ENCODE data around the gene GEMIN5. TPM values are rescaled to one million over a fixed set of nuclear protein-coding genes. Genes with fewer than 3 reads are reported as not detected.
"Not testable (repeated sequence)": the region's sequence is repeated elsewhere in the genome, so short reads cannot be mapped to it uniquely, and the experiment has no call there.

GEMIN5 gene
- polyA plus RNA-seq, 3 donors = 20.6 to 21.8 (median 21.0) TPM

GRCh38 chr5:154948313-154948712 is 10.3 kb upstream of the GEMIN5 start:
- DNase-seq = no peak

- DNase-seq = no peak
Measured at GRCh38 chr5:154947778-154948177, 9.8 kb upstream of the GEMIN5 start.

GRCh38 chr5:154945695-154946301 is 7.8 kb upstream of the GEMIN5 start:
- no peak for DNase-seq

GRCh38 chr5:154944716-154945115 is 6.7 kb upstream of the GEMIN5 start:
- DNase-seq = no peak

GRCh38 chr5:154943527-154943926 is 5.5 kb upstream of the GEMIN5 start:
- DNase-seq = no peak

- DNase-seq = peak; percentile 94
Measured at GRCh38 chr5:154940772-154941620, 3.0 kb upstream of the GEMIN5 start, which contains the start of gene MRPL22. Gene MRPL22 (plus strand): TSS chr5:154941073. CDS start chr5:154941111, 38 bp downstream.

- no peak for DNase-seq
Measured at GRCh38 chr5:154940375-154940771, 2.4 kb upstream of the GEMIN5 start.

- not testable (repeated sequence) for DNase-seq
Measured at GRCh38 chr5:154939387-154939786, 1.4 kb upstream of the GEMIN5 start.

GRCh38 chr5:154937186-154937717 is 759 bp downstream of the GEMIN5 start:
- no peak for DNase-seq

- no peak for DNase-seq
Measured at GRCh38 chr5:154934881-154935280, 3.1 kb downstream of the GEMIN5 start.

- no peak for DNase-seq
Measured at GRCh38 chr5:154933537-154933936, 4.5 kb downstream of the GEMIN5 start.

GRCh38 chr5:154923441-154924430 is 14.3 kb downstream of the GEMIN5 start:
- DNase-seq = no peak

GRCh38 chr5:154917757-154918156 is 20.3 kb downstream of the GEMIN5 start:
- no peak for DNase-seq

GRCh38 chr5:154916874-154917273 is 21.1 kb downstream of the GEMIN5 start:
- DNase-seq = no peak

GRCh38 chr5:154905601-154906000 is 32.4 kb downstream of the GEMIN5 start:
- DNase-seq = not testable (repeated sequence)

GRCh38 chr5:154901913-154902312 is 36.1 kb downstream of the GEMIN5 start:
- DNase-seq = no peak

- no peak for DNase-seq
Measured at GRCh38 chr5:154901276-154901675, 36.7 kb downstream of the GEMIN5 start.

GRCh38 chr5:154900066-154900465 is 37.9 kb downstream of the GEMIN5 start:
- DNase-seq = no peak

- DNase-seq = no peak
Measured at GRCh38 chr5:154899151-154899816, 38.7 kb downstream of the GEMIN5 start.

GRCh38 chr5:154898210-154898609 is 39.8 kb downstream of the GEMIN5 start:
- DNase-seq = no peak

- DNase-seq = no peak
Measured at GRCh38 chr5:154896562-154897165, 41.3 kb downstream of the GEMIN5 start.

All from renal pelvis (tissue), 4 donors.